GM23338 (cell line): ENCODE results near the gene SFRP4. TPM values are rescaled to one million over a fixed set of nuclear protein-coding genes. Genes with fewer than 3 reads are reported as not detected.

Experiments
- ATAC-seq: fragments of 200-7000 bp; cut with Tn5 transposase; 3 replicates; pipeline ENCODE4 v1.9.1; 2020
- DNase-seq: peaks from one replicate; pipeline ENCODE4 v3.0.0-alpha.2; 2015; ENCODE audit warnings: low spot score
- H2AFZ ChIP-seq: fragments of 200-600 bp; sonication (generic); 2 replicates; pipeline ENCODE4 v1.8.0; 2016; ENCODE audit warnings: antibody characterized with exemption, mild to moderate bottlenecking, moderate library complexity
- H3F3A ChIP-seq: fragments of 200-600 bp; sonication (generic); replicated peaks from 2 replicates; pipeline ENCODE4 v1.8.0; 2017; ENCODE audit warnings: antibody characterized with exemption, mixed run types, low read depth
- H3K27ac ChIP-seq: fragments of 200-600 bp; sonication (generic); 2 replicates; pipeline ENCODE4 v1.6.1; 2016; ENCODE audit warnings: low read depth
- H3K27me3 ChIP-seq: fragments of 200-600 bp; sonication (generic); 2 replicates; pipeline ENCODE4 v1.8.0; 2016; ENCODE audit warnings: mild to moderate bottlenecking, mixed run types, moderate library complexity; ENCODE audit not compliant: insufficient read depth
- H3K36me3 ChIP-seq: fragments of 200-600 bp; sonication (generic); 2 replicates; pipeline ENCODE4 v1.8.0; 2016; ENCODE audit warnings: mild to moderate bottlenecking; ENCODE audit not compliant: insufficient read depth
- H3K4me1 ChIP-seq: fragments of 200-600 bp; sonication (generic); 2 replicates; pipeline ENCODE4 v1.8.0; 2016; ENCODE audit warnings: mild to moderate bottlenecking, moderate library complexity; ENCODE audit not compliant: insufficient read depth
- H3K4me2 ChIP-seq: fragments of 200-600 bp; sonication (generic); 2 replicates; pipeline ENCODE4 v1.7.1; 2017; ENCODE audit warnings: mixed run types
- H3K4me3 ChIP-seq: fragments of 200-600 bp; sonication (generic); 2 replicates; pipeline ENCODE4 v1.6.1; 2016; ENCODE audit warnings: mixed run types
- H3K79me2 ChIP-seq: fragments of 200-600 bp; sonication (generic); replicated peaks from 2 replicates; pipeline ENCODE4 v1.8.0; 2017; ENCODE audit warnings: mild to moderate bottlenecking; ENCODE audit not compliant: insufficient read depth
- H3K9me2 ChIP-seq: fragments of 200-600 bp; sonication (generic); 2 replicates; pipeline ENCODE4 v1.8.0; 2017; ENCODE audit not compliant: insufficient read depth
- H4K20me1 ChIP-seq: fragments of 200-600 bp; sonication (generic); replicated peaks from 2 replicates; pipeline ENCODE4 v1.8.0; 2017; ENCODE audit warnings: mild to moderate bottlenecking; ENCODE audit not compliant: insufficient read depth
- H3K27ac Mint-ChIP-seq: 2 replicates; pipeline ENCODE4 v1.8.0; 2020; ENCODE audit warnings: inconsistent platforms, mild to moderate bottlenecking, moderate library complexity, mixed read lengths
- H3K27me3 Mint-ChIP-seq: 3 replicates; pipeline ENCODE4 v1.8.0; 2022; ENCODE audit warnings: low read depth, mild to moderate bottlenecking, moderate library complexity, mixed read lengths, inconsistent platforms; ENCODE audit not compliant: insufficient read depth, poor library complexity
- H3K36me3 Mint-ChIP-seq: 3 replicates; pipeline ENCODE4 v1.8.0; 2021; ENCODE audit warnings: low read depth, mild to moderate bottlenecking, inconsistent platforms, moderate library complexity, mixed read lengths
- H3K4me1 Mint-ChIP-seq: 3 replicates; pipeline ENCODE4 v1.8.0; 2020; ENCODE audit warnings: mild to moderate bottlenecking, inconsistent platforms, mixed read lengths
- H3K4me3 Mint-ChIP-seq: 3 replicates; pipeline ENCODE4 v1.8.0; 2021; ENCODE audit warnings: moderate library complexity, mild to moderate bottlenecking, inconsistent platforms, mixed read lengths
- H3K9me3 Mint-ChIP-seq: 3 replicates; pipeline ENCODE4 v1.8.0; 2020; ENCODE audit warnings: moderate library complexity, mild to moderate bottlenecking, inconsistent platforms, mixed read lengths
- CREB1 ChIP-seq: fragments of 250-450 bp; sonication (Bioruptor Pico); IDR thresholded peaks from 2 replicates; pipeline ENCODE4 v1.5.0; 2020; ENCODE audit warnings: low read depth, mild to moderate bottlenecking, moderate library complexity
- EZH2 ChIP-seq: fragments of 200-600 bp; sonication (generic); IDR thresholded peaks from one replicate; pipeline ENCODE4 v1.8.0; 2017; ENCODE audit warnings: antibody characterized with exemption, mild to moderate bottlenecking, low read depth; ENCODE audit not compliant: unreplicated experiment
- EZH2phosphoT487 ChIP-seq: fragments of 200-600 bp; sonication (generic); IDR thresholded peaks from one replicate; pipeline ENCODE4 v1.8.1; 2018; ENCODE audit warnings: antibody characterized with exemption; ENCODE audit not compliant: unreplicated experiment
- NANOG ChIP-seq: IDR thresholded peaks from 2 replicates; pipeline ENCODE4 v1.6.1; 2016; ENCODE audit warnings: antibody characterized with exemption, borderline replicate concordance
- POLR2AphosphoS5 ChIP-seq: IDR thresholded peaks from 2 replicates; pipeline ENCODE4 v1.6.1; 2016; ENCODE audit warnings: antibody characterized with exemption, low read depth
- ZNF114 ChIP-seq: fragments of 250-450 bp; sonication (Bioruptor Pico); IDR thresholded peaks from 2 replicates; pipeline ENCODE4 v1.5.0; 2020; ENCODE audit warnings: mild to moderate bottlenecking, moderate library complexity
- ZNF331 ChIP-seq: fragments of 250-450 bp; sonication (Bioruptor Pico); IDR thresholded peaks from 2 replicates; pipeline ENCODE4 v1.5.0; 2020; ENCODE audit warnings: low read depth, mild to moderate bottlenecking, moderate library complexity
- polyA plus RNA-seq: library from polyadenylated mRNA; unstranded; fragments of >200 nt; fragmentation: Nextera tagmentation; extraction: Ambion mirVana; gene quantifications from 2 replicates; pipeline ENCODE4 v1.2.1, GENCODE V29; 2016
- total RNA-seq: library from RNA; depleted of rRNA; stranded (reverse); fragments of >200 nt; shearing (Covaris generic); gene quantifications from 2 replicates; pipeline ENCODE4 v1.2.3, GENCODE V29; 2014
- TF ChIP-seq, protein P1 (sequence below): fragments of 250-450 bp; sonication (Bioruptor Pico); IDR thresholded peaks from 2 replicates; pipeline ENCODE4 v1.5.0; 2020; ENCODE audit warnings: mild to moderate bottlenecking, moderate library complexity
- TF ChIP-seq, protein P2 (sequence below), 2 experiments: fragments of 200-600 bp in 1 of 2; sonication (generic) in 1 of 2; conservative IDR thresholded peaks; 2 replicates each; pipeline versions ENCODE4 v1.5.1 to v1.6.1; 2016 to 2017; ENCODE audit warnings: antibody characterized with exemption in 2 of 2, low read depth in 2 of 2, mild to moderate bottlenecking in 2 of 2, moderate library complexity in 1 of 2
- TF ChIP-seq, protein P3 (sequence below): IDR thresholded peaks from 2 replicates; pipeline ENCODE4 v1.6.1; 2016; ENCODE audit warnings: antibody characterized with exemption
- TF ChIP-seq, protein P4 (sequence below): IDR thresholded peaks from one replicate; pipeline ENCODE4 v1.6.1; 2018; ENCODE audit warnings: antibody characterized with exemption; ENCODE audit not compliant: unreplicated experiment

SFRP4 gene
- total and polyA plus RNA-seq, 2 experiments from 2014 or later, result not detected

GRCh38 chr7:37957221-37957970, 40.8 kb upstream of the SFRP4 start:
- Histone ChIP-seq H3K4me3 (no peak overlapping the region), H3K4me1 (no peaks in the 10 kb centered on the region), H3K4me2 (no peak overlapping the region), H3K79me2 (no peaks in the 10 kb centered on the region), H3K27ac (no peak overlapping the region), H2AFZ (no peak overlapping the region), H3F3A (no peaks in the 10 kb centered on the region), H3K9me2 (no peaks in the 10 kb centered on the region), H4K20me1 (no peaks in the 10 kb centered on the region), H3K36me3 (no peaks in the 10 kb centered on the region), H3K27me3 (no peaks in the 10 kb centered on the region)
- Mint-ChIP-seq H3K4me3 (no peak overlapping the region), H3K27me3 (no peaks in the 10 kb centered on the region), H3K9me3 (no peaks in the 10 kb centered on the region), H3K27ac (no peak overlapping the region), H3K4me1 (no peaks in the 10 kb centered on the region), H3K36me3 (no peaks in the 10 kb centered on the region)
- no peak for DNase-seq
- TF ChIP-seq, protein P1, sequence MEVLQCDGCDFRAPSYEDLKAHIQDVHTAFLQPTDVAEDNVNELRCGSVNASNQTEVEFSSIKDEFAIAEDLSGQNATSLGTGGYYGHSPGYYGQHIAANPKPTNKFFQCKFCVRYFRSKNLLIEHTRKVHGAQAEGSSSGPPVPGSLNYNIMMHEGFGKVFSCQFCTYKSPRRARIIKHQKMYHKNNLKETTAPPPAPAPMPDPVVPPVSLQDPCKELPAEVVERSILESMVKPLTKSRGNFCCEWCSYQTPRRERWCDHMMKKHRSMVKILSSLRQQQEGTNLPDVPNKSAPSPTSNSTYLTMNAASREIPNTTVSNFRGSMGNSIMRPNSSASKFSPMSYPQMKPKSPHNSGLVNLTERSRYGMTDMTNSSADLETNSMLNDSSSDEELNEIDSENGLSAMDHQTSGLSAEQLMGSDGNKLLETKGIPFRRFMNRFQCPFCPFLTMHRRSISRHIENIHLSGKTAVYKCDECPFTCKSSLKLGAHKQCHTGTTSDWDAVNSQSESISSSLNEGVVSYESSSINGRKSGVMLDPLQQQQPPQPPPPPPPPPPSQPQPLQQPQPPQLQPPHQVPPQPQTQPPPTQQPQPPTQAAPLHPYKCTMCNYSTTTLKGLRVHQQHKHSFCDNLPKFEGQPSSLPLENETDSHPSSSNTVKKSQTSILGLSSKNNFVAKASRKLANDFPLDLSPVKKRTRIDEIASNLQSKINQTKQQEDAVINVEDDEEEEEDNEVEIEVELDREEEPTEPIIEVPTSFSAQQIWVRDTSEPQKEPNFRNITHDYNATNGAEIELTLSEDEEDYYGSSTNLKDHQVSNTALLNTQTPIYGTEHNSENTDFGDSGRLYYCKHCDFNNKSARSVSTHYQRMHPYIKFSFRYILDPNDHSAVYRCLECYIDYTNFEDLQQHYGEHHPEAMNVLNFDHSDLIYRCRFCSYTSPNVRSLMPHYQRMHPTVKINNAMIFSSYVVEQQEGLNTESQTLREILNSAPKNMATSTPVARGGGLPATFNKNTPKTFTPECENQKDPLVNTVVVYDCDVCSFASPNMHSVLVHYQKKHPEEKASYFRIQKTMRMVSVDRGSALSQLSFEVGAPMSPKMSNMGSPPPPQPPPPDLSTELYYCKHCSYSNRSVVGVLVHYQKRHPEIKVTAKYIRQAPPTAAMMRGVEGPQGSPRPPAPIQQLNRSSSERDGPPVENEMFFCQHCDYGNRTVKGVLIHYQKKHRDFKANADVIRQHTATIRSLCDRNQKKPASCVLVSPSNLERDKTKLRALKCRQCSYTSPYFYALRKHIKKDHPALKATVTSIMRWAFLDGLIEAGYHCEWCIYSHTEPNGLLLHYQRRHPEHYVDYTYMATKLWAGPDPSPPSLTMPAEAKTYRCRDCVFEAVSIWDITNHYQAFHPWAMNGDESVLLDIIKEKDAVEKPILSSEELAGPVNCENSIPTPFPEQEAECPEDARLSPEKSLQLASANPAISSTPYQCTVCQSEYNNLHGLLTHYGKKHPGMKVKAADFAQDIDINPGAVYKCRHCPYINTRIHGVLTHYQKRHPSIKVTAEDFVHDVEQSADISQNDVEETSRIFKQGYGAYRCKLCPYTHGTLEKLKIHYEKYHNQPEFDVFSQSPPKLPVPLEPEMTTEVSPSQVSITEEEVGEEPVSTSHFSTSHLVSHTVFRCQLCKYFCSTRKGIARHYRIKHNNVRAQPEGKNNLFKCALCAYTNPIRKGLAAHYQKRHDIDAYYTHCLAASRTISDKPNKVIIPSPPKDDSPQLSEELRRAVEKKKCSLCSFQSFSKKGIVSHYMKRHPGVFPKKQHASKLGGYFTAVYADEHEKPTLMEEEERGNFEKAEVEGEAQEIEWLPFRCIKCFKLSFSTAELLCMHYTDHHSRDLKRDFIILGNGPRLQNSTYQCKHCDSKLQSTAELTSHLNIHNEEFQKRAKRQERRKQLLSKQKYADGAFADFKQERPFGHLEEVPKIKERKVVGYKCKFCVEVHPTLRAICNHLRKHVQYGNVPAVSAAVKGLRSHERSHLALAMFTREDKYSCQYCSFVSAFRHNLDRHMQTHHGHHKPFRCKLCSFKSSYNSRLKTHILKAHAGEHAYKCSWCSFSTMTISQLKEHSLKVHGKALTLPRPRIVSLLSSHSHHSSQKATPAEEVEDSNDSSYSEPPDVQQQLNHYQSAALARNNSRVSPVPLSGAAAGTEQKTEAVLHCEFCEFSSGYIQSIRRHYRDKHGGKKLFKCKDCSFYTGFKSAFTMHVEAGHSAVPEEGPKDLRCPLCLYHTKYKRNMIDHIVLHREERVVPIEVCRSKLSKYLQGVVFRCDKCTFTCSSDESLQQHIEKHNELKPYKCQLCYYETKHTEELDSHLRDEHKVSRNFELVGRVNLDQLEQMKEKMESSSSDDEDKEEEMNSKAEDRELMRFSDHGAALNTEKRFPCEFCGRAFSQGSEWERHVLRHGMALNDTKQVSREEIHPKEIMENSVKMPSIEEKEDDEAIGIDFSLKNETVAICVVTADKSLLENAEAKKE (CRISPR knock-in tag), result no peak
- TF ChIP-seq CREB1 (CRISPR knock-in tag) (no peak), POLR2AphosphoS5 (no peak), NANOG (no peak), EZH2phosphoT487 (no peak), EZH2 (no peak), ZNF114 (CRISPR knock-in tag) (no peak), ZNF331 (CRISPR knock-in tag) (no peak)
- TF ChIP-seq, protein P2, sequence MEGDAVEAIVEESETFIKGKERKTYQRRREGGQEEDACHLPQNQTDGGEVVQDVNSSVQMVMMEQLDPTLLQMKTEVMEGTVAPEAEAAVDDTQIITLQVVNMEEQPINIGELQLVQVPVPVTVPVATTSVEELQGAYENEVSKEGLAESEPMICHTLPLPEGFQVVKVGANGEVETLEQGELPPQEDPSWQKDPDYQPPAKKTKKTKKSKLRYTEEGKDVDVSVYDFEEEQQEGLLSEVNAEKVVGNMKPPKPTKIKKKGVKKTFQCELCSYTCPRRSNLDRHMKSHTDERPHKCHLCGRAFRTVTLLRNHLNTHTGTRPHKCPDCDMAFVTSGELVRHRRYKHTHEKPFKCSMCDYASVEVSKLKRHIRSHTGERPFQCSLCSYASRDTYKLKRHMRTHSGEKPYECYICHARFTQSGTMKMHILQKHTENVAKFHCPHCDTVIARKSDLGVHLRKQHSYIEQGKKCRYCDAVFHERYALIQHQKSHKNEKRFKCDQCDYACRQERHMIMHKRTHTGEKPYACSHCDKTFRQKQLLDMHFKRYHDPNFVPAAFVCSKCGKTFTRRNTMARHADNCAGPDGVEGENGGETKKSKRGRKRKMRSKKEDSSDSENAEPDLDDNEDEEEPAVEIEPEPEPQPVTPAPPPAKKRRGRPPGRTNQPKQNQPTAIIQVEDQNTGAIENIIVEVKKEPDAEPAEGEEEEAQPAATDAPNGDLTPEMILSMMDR (conservative IDR thresholded peaks at IDR 0.05; ENCODE audit: low read depth in 2 of 2), result no peak
- TF ChIP-seq, protein P3, sequence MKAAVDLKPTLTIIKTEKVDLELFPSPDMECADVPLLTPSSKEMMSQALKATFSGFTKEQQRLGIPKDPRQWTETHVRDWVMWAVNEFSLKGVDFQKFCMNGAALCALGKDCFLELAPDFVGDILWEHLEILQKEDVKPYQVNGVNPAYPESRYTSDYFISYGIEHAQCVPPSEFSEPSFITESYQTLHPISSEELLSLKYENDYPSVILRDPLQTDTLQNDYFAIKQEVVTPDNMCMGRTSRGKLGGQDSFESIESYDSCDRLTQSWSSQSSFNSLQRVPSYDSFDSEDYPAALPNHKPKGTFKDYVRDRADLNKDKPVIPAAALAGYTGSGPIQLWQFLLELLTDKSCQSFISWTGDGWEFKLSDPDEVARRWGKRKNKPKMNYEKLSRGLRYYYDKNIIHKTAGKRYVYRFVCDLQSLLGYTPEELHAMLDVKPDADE, result no peak
- TF ChIP-seq, protein P4, sequence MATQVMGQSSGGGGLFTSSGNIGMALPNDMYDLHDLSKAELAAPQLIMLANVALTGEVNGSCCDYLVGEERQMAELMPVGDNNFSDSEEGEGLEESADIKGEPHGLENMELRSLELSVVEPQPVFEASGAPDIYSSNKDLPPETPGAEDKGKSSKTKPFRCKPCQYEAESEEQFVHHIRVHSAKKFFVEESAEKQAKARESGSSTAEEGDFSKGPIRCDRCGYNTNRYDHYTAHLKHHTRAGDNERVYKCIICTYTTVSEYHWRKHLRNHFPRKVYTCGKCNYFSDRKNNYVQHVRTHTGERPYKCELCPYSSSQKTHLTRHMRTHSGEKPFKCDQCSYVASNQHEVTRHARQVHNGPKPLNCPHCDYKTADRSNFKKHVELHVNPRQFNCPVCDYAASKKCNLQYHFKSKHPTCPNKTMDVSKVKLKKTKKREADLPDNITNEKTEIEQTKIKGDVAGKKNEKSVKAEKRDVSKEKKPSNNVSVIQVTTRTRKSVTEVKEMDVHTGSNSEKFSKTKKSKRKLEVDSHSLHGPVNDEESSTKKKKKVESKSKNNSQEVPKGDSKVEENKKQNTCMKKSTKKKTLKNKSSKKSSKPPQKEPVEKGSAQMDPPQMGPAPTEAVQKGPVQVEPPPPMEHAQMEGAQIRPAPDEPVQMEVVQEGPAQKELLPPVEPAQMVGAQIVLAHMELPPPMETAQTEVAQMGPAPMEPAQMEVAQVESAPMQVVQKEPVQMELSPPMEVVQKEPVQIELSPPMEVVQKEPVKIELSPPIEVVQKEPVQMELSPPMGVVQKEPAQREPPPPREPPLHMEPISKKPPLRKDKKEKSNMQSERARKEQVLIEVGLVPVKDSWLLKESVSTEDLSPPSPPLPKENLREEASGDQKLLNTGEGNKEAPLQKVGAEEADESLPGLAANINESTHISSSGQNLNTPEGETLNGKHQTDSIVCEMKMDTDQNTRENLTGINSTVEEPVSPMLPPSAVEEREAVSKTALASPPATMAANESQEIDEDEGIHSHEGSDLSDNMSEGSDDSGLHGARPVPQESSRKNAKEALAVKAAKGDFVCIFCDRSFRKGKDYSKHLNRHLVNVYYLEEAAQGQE, result no peak
- no peak for ATAC-seq
